ENCODE data around the gene FIBCD1. TPM values are rescaled to one million over a fixed set of nuclear protein-coding genes. Genes with fewer than 3 reads are reported as not detected.

Gene FIBCD1
- polyA plus RNA-seq, 1 donor (not counting 4 experiments of a cell fraction or from before 2014, with no cell fraction given), result 0.79 TPM

- no peak for FAIRE-seq
Observed at GRCh38 chr9:130869250-130869649, 69.8 kb downstream of the FIBCD1 start.

GRCh38 chr9:130868230-130868629 is 70.8 kb downstream of the FIBCD1 start:
- H3K4me1 ChIP-seq (ENCODE audit: control insufficient read depth, extremely low read depth, insufficient read depth, low read length), result no peaks in the 10 kb centered on the region
- no peak for DNase-seq (ENCODE audit: low read depth, low spot score)
- H3K9ac ChIP-seq (ENCODE audit: control insufficient read depth, extremely low read depth, insufficient read depth, low read length), result no peak overlapping the region
- H3K4me3 ChIP-seq (ENCODE audit: control insufficient read depth in 2 of 3, extremely low read depth in 1 of 3, insufficient read depth in 2 of 3, low read depth in 1 of 3, low read length in 3 of 3), result no peak overlapping the region
- H3K27ac ChIP-seq (ENCODE audit: control insufficient read depth, insufficient read depth, low read length), result no peak overlapping the region
- H3K9me1 ChIP-seq (ENCODE audit: control insufficient read depth, extremely low read depth, insufficient read depth, low read length), result no peaks in the 10 kb centered on the region
- FAIRE-seq, result no peak
- H3K79me2 ChIP-seq (ENCODE audit: control insufficient read depth, insufficient read depth, low read length), result peaks cover 10% of the 10 kb centered on the region
- TF ChIP-seq EZH2 (IDR thresholded peaks at IDR 0.05; ENCODE audit: low read length), result no peak
- no peak for TF ChIP-seq CTCF (optimal IDR thresholded peaks at IDR 0.05 in 1 of 3, IDR thresholded peaks at IDR 0.05 in 1 of 3, conservative IDR thresholded peaks at IDR 0.05 in 1 of 3; ENCODE audit: extremely low read depth in 1 of 3, insufficient read depth in 2 of 3, low read length in 3 of 3)
- no peaks in the 10 kb centered on the region for H3K9me3 ChIP-seq (ENCODE audit: control insufficient read depth, low read depth, low read length)
- peaks cover 8% of the 10 kb centered on the region for H4K20me1 ChIP-seq (ENCODE audit: control insufficient read depth, extremely low read depth, insufficient read depth, low read length)
- dilution Hi-C loops (cut with MboI; ENCODE audit: extremely low pct_ligation_motif_present, low sequenced_read_pairs), result no loop called here
- H3K36me3 ChIP-seq (ENCODE audit: control insufficient read depth in 2 of 2, extremely low read depth in 1 of 2, insufficient read depth in 2 of 2, low read length in 2 of 2), result peaks cover 17 to 27% of the 10 kb centered on the region in 2 experiments
- no peak overlapping the region for H2AFZ ChIP-seq (ENCODE audit: control insufficient read depth, low read length)
- no peaks in the 10 kb centered on the region for H3K27me3 ChIP-seq (ENCODE audit: control insufficient read depth, extremely low read depth, insufficient read depth, low read length)
- H3K4me2 ChIP-seq (ENCODE audit: control insufficient read depth, extremely low read depth, insufficient read depth, low read depth, low read length), result no peak overlapping the region

More at GRCh38 chr9:130869250-130869649, 69.8 kb downstream of the FIBCD1 start:
- Histone ChIP-seq H3K4me1 (ENCODE audit: control insufficient read depth, extremely low read depth, insufficient read depth, low read length) (no peaks in the 10 kb centered on the region), H3K4me3 (ENCODE audit: control insufficient read depth in 2 of 3, extremely low read depth in 1 of 3, insufficient read depth in 2 of 3, low read depth in 1 of 3, low read length in 3 of 3) (no peak overlapping the region), H3K9ac (ENCODE audit: control insufficient read depth, extremely low read depth, insufficient read depth, low read length) (no peak overlapping the region), H3K27me3 (ENCODE audit: control insufficient read depth, extremely low read depth, insufficient read depth, low read length) (no peaks in the 10 kb centered on the region), H3K27ac (ENCODE audit: control insufficient read depth, insufficient read depth, low read length) (no peak overlapping the region), H3K9me3 (ENCODE audit: control insufficient read depth, low read depth, low read length) (no peaks in the 10 kb centered on the region), H3K36me3 (ENCODE audit: control insufficient read depth in 2 of 2, extremely low read depth in 1 of 2, insufficient read depth in 2 of 2, low read length in 2 of 2) (peaks cover 19 to 32% of the 10 kb centered on the region in 2 experiments), H3K79me2 (ENCODE audit: control insufficient read depth, insufficient read depth, low read length) (peaks cover 10% of the 10 kb centered on the region), H3K9me1 (ENCODE audit: control insufficient read depth, extremely low read depth, insufficient read depth, low read length) (no peaks in the 10 kb centered on the region), H2AFZ (ENCODE audit: control insufficient read depth, low read length) (no peak overlapping the region), H3K4me2 (ENCODE audit: control insufficient read depth, extremely low read depth, insufficient read depth, low read depth, low read length) (no peak overlapping the region), H4K20me1 (ENCODE audit: control insufficient read depth, extremely low read depth, insufficient read depth, low read length) (peaks cover 8% of the 10 kb centered on the region)
- dilution Hi-C loops (cut with MboI; ENCODE audit: extremely low pct_ligation_motif_present, low sequenced_read_pairs), result no loop called here
- TF ChIP-seq CTCF (optimal IDR thresholded peaks at IDR 0.05 in 1 of 3, IDR thresholded peaks at IDR 0.05 in 1 of 3, conservative IDR thresholded peaks at IDR 0.05 in 1 of 3; ENCODE audit: extremely low read depth in 1 of 3, insufficient read depth in 2 of 3, low read length in 3 of 3) (no peak), EZH2 (IDR thresholded peaks at IDR 0.05; ENCODE audit: low read length) (no peak)
- DNase-seq (ENCODE audit: low read depth, low spot score), result no peak

Data from keratinocyte (primary cell).